Measurements from ENCODE around the gene IL17C. TPM values are rescaled to one million over a fixed set of nuclear protein-coding genes. Genes with fewer than 3 reads are reported as not detected.
"Not testable (repeated sequence)": the region's sequence is repeated elsewhere in the genome, so short reads cannot be mapped to it uniquely, and the experiment has no call there.

IL17C gene
- total RNA-seq, 2 donors from 2014 or later = 0.42 to 0.56 TPM

- peak; percentile 98 for ATAC-seq (replicated peaks)
- peaks cover 5% of the 10 kb centered on the region for H3K36me3 Mint-ChIP-seq (ENCODE audit: low read depth)
- no peaks in the 10 kb centered on the region for H3K9me3 Mint-ChIP-seq
- H3K27ac Mint-ChIP-seq = peak within 1 kb of the TSS; percentile 94
- H3K27me3 Mint-ChIP-seq = no peaks in the 10 kb centered on the region
- H3K4me3 Mint-ChIP-seq = peak within 1 kb of the TSS; percentile 95
- peaks cover 11% of the 10 kb centered on the region for H3K4me1 Mint-ChIP-seq
Observed at GRCh38 chr16:88662843-88663606, 24.7 kb downstream of the IL17C start, which contains the start of gene MVD. Gene MVD, minus strand, starts transcription at chr16:88663091. Its CDS starts 11 bp downstream, at chr16:88663080.

- Mint-ChIP-seq H3K27me3 (no peaks in the 10 kb centered on the region), H3K4me3 (peak overlapping the region; percentile 40), H3K4me1 (peaks cover 11% of the 10 kb centered on the region), H3K36me3 (ENCODE audit: low read depth) (peaks cover 2% of the 10 kb centered on the region), H3K9me3 (no peaks in the 10 kb centered on the region), H3K27ac (no peak overlapping the region)
- ATAC-seq (replicated peaks) = no peak
Observed at GRCh38 chr16:88665148-88665547, 26.8 kb downstream of the IL17C start.

GRCh38 chr16:88665570-88665969 is 27.2 kb downstream of the IL17C start:
- no peaks in the 10 kb centered on the region for H3K36me3 Mint-ChIP-seq (ENCODE audit: low read depth)
- H3K27me3 Mint-ChIP-seq = no peaks in the 10 kb centered on the region
- no peak for ATAC-seq (replicated peaks)
- no peaks in the 10 kb centered on the region for H3K9me3 Mint-ChIP-seq
- H3K4me1 Mint-ChIP-seq = peaks cover 11% of the 10 kb centered on the region
- no peak overlapping the region for H3K4me3 Mint-ChIP-seq
- no peak overlapping the region for H3K27ac Mint-ChIP-seq

- no peaks in the 10 kb centered on the region for H3K36me3 Mint-ChIP-seq (ENCODE audit: low read depth)
- no peak overlapping the region for H3K27ac Mint-ChIP-seq
Observed at GRCh38 chr16:88667461-88667860, 29.1 kb downstream of the IL17C start.

GRCh38 chr16:88669493-88669892 is 31.1 kb downstream of the IL17C start:
- not testable (repeated sequence) for ATAC-seq (replicated peaks); H3K9me3 Mint-ChIP-seq; H3K27ac Mint-ChIP-seq; H3K4me3 Mint-ChIP-seq; H3K36me3 Mint-ChIP-seq (ENCODE audit: low read depth); H3K27me3 Mint-ChIP-seq; H3K4me1 Mint-ChIP-seq

More at GRCh38 chr16:88667461-88667860, 29.1 kb downstream of the IL17C start:
- Mint-ChIP-seq H3K4me1 (no peaks in the 10 kb centered on the region), H3K9me3 (no peaks in the 10 kb centered on the region), H3K27me3 (no peaks in the 10 kb centered on the region), H3K4me3 (no peak overlapping the region)
- ATAC-seq (replicated peaks) = no peak

- Mint-ChIP-seq H3K4me1 (no peaks in the 10 kb centered on the region), H3K9me3 (no peaks in the 10 kb centered on the region), H3K4me3 (no peak overlapping the region), H3K27me3 (no peaks in the 10 kb centered on the region), H3K27ac (no peak overlapping the region), H3K36me3 (ENCODE audit: low read depth) (no peaks in the 10 kb centered on the region)
- no peak for ATAC-seq (replicated peaks)
Observed at GRCh38 chr16:88669980-88670379, 31.6 kb downstream of the IL17C start.

GRCh38 chr16:88671806-88672205 is 33.4 kb downstream of the IL17C start:
- no peaks in the 10 kb centered on the region for H3K36me3 Mint-ChIP-seq (ENCODE audit: low read depth)
- no peak overlapping the region for H3K27ac Mint-ChIP-seq
- H3K4me3 Mint-ChIP-seq = no peak overlapping the region
- no peaks in the 10 kb centered on the region for H3K4me1 Mint-ChIP-seq
- H3K9me3 Mint-ChIP-seq = no peaks in the 10 kb centered on the region
- H3K27me3 Mint-ChIP-seq = no peaks in the 10 kb centered on the region
- no peak for ATAC-seq (replicated peaks)

- Mint-ChIP-seq H3K9me3 (no peaks in the 10 kb centered on the region), H3K27me3 (no peaks in the 10 kb centered on the region), H3K4me1 (no peaks in the 10 kb centered on the region), H3K4me3 (no peak overlapping the region), H3K27ac (no peak overlapping the region), H3K36me3 (ENCODE audit: low read depth) (no peaks in the 10 kb centered on the region)
- ATAC-seq (replicated peaks) = no peak
Observed at GRCh38 chr16:88672776-88673175, 34.4 kb downstream of the IL17C start.

- Mint-ChIP-seq H3K36me3 (ENCODE audit: low read depth) (no peaks in the 10 kb centered on the region), H3K27me3 (no peaks in the 10 kb centered on the region), H3K4me1 (no peaks in the 10 kb centered on the region), H3K27ac (peak overlapping the region; percentile 33), H3K9me3 (no peaks in the 10 kb centered on the region), H3K4me3 (no peak overlapping the region)
- no peak for ATAC-seq (replicated peaks)
Observed at GRCh38 chr16:88673716-88674379, 35.5 kb downstream of the IL17C start.

GRCh38 chr16:88676502-88677242 is 38.3 kb downstream of the IL17C start:
- Mint-ChIP-seq H3K4me3 (no peak overlapping the region), H3K4me1 (peaks cover 4% of the 10 kb centered on the region), H3K27me3 (no peaks in the 10 kb centered on the region), H3K36me3 (ENCODE audit: low read depth) (peaks cover 11% of the 10 kb centered on the region), H3K27ac (no peak overlapping the region), H3K9me3 (no peaks in the 10 kb centered on the region)
- ATAC-seq (replicated peaks) = no peak

GRCh38 chr16:88677721-88678120 is 39.3 kb downstream of the IL17C start:
- peaks cover 10% of the 10 kb centered on the region for H3K4me1 Mint-ChIP-seq
- H3K36me3 Mint-ChIP-seq (ENCODE audit: low read depth) = peaks cover 11% of the 10 kb centered on the region
- no peaks in the 10 kb centered on the region for H3K27me3 Mint-ChIP-seq
- no peak overlapping the region for H3K27ac Mint-ChIP-seq
- H3K9me3 Mint-ChIP-seq = no peaks in the 10 kb centered on the region
- H3K4me3 Mint-ChIP-seq = no peak overlapping the region
- ATAC-seq (replicated peaks) = no peak

GRCh38 chr16:88678224-88678979 is 40.0 kb downstream of the IL17C start:
- no peaks in the 10 kb centered on the region for H3K9me3 Mint-ChIP-seq
- H3K27ac Mint-ChIP-seq = no peak overlapping the region
- H3K27me3 Mint-ChIP-seq = no peaks in the 10 kb centered on the region
- peaks cover 11% of the 10 kb centered on the region for H3K36me3 Mint-ChIP-seq (ENCODE audit: low read depth)
- H3K4me1 Mint-ChIP-seq = peaks cover 10% of the 10 kb centered on the region
- no peak overlapping the region for H3K4me3 Mint-ChIP-seq
- no peak for ATAC-seq (replicated peaks)

GRCh38 chr16:88680554-88681083 is 42.2 kb downstream of the IL17C start:
- H3K27ac Mint-ChIP-seq = no peak overlapping the region
- no peaks in the 10 kb centered on the region for H3K9me3 Mint-ChIP-seq
- peaks cover 17% of the 10 kb centered on the region for H3K4me1 Mint-ChIP-seq
- no peak for ATAC-seq (replicated peaks)
- H3K36me3 Mint-ChIP-seq (ENCODE audit: low read depth) = peaks cover 11% of the 10 kb centered on the region
- peak overlapping the region; percentile 75 for H3K4me3 Mint-ChIP-seq
- H3K27me3 Mint-ChIP-seq = no peaks in the 10 kb centered on the region

Measured in activated T-helper 17 cell treated with anti-CD3 and anti-CD28 coated beads, Interleukin-2, amount 50 U/mL, for 72 hours (primary cell).